ENCODE data around the gene CIAO1.

DNA sequence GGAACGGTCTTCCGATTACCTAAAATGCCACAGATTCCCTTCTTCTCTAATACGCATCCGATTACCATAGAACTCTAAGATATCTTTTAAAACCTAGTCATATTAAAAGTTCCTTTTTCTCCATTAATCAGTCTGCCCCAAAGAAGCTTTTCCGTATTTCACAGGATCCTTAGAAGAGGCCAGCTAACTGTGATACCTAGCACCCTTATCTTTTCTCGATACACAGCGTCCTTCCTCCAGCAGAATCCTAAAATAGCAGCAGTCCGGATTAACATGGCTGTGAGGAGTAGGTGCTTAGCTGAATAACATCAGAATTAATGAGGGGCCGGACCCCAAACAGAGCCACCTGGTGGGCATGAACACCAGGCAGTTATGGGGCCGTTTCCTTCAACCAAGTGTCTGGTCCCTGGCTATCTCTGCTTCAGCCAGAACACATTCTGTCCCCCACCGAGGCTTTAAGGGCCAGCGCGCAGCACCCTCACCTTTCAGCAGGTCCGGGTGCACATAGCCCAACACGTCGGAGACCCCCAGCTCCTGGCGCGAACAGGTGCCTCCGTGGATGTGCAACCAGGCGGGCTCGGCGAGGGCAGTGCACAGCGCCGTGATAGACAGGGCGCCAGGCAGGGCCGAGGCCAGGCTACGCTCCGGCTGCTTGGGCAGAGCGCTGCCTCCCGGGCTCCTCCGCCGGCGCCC lies 1.2 kb upstream of the CIAO1 start:
- TF ChIP-seq, protein P1, sequence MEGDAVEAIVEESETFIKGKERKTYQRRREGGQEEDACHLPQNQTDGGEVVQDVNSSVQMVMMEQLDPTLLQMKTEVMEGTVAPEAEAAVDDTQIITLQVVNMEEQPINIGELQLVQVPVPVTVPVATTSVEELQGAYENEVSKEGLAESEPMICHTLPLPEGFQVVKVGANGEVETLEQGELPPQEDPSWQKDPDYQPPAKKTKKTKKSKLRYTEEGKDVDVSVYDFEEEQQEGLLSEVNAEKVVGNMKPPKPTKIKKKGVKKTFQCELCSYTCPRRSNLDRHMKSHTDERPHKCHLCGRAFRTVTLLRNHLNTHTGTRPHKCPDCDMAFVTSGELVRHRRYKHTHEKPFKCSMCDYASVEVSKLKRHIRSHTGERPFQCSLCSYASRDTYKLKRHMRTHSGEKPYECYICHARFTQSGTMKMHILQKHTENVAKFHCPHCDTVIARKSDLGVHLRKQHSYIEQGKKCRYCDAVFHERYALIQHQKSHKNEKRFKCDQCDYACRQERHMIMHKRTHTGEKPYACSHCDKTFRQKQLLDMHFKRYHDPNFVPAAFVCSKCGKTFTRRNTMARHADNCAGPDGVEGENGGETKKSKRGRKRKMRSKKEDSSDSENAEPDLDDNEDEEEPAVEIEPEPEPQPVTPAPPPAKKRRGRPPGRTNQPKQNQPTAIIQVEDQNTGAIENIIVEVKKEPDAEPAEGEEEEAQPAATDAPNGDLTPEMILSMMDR (IDR thresholded peaks at IDR 0.05), result peak in 1 of 3 experiments; percentile 9
- no peak for TF ChIP-seq POLR2A (IDR thresholded peaks at IDR 0.05)

All from testis (tissue), 2 donors.